GOT3 (cell line): ENCODE measurements around the gene NGEF.
"Not testable (repeated sequence)": the region's sequence is repeated elsewhere in the genome, so short reads cannot be mapped to it uniquely, and the experiment has no call there.

Experiments used
- DNase-seq: peaks from one replicate; lab custom pipeline; 2025; ENCODE audit warnings: mixed read lengths; lab: John Stamatoyannopoulos, UW

The NGEF gene

DNA sequence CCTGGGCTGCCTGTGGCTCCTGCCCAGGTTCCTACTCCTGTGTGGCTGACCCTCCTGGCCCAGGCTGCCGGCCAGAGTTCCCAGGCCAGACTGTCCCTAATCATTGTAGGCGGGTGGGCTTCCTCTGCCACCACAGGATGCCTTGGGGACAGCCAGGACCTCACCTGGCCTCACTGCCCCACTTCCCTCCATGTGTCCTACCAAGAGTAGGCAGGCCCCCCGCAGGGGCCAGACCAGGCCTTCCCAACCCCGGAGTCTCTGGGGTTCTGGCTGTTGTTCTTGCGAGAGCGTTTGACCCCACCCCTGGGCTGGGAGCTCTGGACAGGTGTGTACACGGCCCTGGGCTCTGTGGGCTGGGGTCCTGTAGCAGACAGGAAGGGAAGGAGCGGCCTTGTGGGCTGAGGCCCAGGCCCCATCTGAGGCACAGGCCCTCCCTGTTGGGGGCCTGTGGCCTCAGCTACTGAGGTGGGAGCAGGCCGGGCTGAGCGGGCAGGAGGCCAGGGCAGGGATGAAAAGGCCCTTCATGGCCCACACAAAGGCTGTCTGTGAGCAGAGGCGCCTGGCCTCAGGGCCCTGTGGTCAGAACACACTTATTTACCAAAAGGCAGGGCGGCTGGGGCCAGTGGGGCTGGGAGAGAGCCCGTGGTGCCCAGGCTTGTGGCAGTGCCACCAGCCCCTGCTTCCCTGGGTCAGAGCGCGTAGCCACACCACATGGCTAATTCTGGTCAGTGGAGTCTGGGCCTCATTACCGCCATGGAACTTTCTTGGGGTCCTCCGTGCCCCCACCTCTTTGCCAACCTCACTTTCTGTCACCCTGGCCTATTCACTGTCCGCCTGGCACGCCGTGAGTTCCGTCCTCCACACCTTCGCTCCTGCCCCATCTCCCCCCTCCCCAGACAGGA is 141.0 kb downstream of the NGEF start:
- DNase-seq, result no peak

- DNase-seq, result no peak
These were observed 141.6 kb downstream of the NGEF start for GRCh38 chr2:232871418-232871834.

DNA sequence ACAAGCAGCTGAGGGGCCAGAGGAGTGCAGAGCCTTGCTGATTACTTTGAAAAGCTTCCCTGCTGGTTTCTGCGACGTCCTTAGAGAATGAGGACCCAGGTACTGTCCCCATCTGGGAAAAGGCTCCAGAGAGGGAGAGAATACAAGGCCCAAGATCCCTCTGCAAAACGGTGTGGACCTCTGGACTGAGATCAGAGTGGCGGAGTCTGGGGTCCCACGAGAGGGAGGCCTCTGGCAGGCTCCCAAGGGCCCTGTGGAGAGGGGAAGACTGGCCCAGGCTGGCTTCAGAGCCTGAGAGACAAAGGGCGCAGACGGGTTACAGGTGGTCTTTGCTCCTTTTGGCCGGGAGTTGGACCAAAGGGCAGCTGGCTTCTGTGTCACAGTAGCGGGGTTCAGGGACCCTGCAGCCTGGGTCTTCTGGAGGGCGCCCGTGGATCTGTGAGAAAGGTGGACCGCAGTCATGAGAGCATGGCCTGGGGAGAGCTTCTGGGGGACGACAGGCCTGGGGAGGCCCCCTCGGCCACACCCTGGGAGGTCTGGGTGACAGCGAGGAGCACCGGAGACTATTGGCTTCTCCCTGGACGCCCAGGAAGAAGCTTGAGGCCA is 142.2 kb downstream of the NGEF start:
- no peak for DNase-seq

DNA sequence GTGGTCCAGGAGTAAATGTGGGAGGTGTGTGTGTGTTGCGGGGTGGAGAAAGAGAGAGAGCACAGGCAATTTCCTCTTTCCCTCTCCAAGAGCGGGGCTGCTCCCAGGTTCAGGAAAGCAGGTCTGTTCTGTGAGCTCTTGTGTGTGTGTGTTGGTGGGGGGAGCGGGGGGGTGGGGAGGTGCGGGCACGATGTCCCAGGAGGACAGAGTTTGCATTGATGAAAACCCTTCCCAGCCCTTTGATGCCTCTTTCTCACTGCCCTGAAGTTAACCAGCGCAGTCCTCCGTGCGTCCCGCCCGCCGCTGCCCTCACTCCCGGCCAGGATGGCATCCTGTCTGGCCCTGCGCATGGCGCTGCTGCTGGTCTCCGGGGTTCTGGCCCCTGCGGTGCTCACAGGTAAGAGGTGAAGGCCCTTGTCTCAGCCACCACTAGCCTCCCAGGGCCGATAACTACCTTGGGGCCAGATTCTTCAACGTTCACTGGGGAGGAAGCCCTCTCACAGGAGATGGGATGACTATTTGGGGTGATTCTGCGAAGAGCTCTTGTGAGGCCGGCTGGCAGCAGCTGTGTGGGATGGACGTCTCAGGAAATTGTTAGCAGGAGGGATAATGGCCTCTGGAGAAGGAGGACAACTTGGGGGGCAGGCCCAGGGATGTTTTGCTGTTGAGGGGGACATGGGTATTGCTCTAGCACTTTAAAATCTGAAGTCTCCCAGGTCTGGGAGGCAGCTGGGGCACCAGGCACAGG is 142.9 kb downstream of the NGEF start, which contains the start of gene SNORC:
Gene SNORC, plus strand, starts transcription at position 247 of the 748 bp plus-strand sequence. Its CDS starts 78 bp downstream, at position 325.
- DNase-seq, result no peak

DNA sequence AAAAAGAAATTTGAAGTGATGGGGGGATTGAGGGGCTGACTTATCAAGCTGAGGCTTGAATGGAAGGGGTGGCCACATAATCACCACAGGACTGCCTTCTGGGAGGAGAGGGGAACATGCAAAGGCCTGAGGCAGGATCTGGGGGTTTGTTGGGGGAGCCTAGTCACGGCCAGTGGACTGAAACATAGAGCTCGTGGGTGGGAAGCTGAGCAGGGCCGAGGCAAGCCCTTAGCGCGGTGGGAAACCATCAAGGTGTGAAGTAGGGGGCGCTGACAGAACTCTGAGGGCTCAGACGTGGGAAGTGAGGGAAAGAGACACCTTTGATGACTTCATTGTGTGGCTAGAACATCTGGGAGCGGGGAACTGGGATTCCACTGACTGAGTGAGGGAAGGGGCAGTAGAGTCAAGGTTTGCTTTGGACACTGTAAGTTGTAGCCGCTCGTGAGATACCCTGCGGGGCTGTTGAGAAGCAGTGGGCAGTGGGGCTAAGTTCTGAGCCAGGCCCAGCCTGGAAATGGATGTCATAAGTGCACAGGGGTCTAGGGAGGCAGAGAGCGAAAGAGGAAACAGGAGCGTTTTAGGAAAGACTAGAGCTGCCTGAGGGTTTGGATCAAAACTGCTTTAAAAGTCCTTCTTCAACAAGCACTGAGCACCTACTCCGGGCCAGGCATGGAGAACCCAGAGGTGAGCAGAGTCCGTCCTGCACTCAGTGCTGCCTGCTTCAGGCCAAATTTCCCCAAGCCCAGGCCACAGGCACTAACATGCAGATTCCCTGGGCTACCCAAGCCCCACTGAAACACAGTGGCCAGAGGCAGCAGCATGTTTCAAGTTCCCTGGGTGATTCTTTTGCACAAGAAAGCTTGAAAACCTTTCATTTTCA is 143.7 kb downstream of the NGEF start:
- DNase-seq, result no peak

GRCh38 chr2:232866104-232866503 is 147.0 kb downstream of the NGEF start:
- no peak for DNase-seq

- DNase-seq, result no peak
These were observed 147.9 kb downstream of the NGEF start for GRCh38 chr2:232865165-232865564.

GRCh38 chr2:232863996-232864395 is 149.1 kb downstream of the NGEF start:
- DNase-seq, result no peak

DNA sequence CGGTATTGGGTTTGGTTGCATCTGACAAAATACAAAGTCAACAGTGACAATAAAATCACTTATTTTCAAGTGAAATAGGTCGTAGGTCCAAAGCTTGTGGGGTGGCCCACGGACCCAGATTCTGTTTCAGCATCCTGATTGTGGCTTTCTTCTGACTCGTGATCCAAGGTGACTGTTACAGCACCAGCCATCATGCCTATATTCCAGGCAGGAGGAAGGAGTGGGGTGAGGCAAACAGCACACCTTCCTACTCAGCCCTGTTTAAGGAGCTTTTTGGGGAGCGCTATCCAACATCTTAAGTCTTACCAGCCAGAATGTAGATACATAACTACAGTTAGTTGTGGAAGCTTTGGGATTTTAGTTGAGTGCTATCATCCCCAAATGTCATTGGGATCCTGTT is 151.7 kb downstream of the NGEF start:
- DNase-seq, result no peak

GRCh38 chr2:232860593-232861241 is 152.3 kb downstream of the NGEF start:
- no peak for DNase-seq

GRCh38 chr2:232859385-232859916 is 153.6 kb downstream of the NGEF start:
- DNase-seq, result no peak

DNA sequence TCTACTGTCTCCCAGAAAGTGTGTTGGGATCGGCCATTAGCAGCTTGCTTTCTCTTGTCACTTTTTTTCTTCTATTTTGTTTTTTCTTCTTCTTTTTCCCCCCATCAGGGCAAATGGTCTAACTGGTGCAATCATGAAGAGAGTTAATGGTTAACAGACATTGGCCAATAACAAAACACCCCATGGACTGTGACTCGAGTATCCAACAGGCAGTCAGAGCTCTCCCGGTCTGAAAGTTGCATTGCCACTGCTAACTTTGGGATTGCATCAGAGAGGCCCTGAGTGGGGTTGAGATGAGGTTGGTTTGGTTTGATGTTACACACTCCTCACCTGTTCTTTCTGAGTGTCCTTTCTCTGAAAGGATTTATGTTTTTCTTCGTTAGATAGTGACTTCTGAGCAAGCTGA is 155.9 kb downstream of the NGEF start:
- no peak for DNase-seq

- no peak for DNase-seq
These were observed 159.0 kb downstream of the NGEF start for GRCh38 chr2:232854082-232854481.

DNA sequence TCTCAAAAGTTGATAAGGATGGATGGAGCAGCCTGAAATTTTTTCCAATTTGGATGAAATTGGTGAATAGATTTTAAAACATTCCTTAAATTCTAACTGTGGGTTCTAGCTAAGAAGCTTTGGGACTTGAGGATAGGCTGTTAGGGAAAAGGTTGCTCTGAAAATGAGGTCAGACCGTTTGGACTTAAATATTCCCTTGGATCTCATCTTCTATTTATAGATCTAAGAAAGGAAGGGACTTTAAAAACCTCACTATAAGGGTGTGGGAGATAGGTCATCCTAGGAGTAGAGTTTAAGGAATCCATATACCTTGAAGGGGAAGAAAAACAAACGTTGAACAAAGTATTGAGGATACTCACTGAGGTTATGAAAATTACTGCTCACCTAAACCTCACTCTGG is 160.4 kb downstream of the NGEF start:
- DNase-seq, result no peak

GRCh38 chr2:232852081-232852480 is 161.0 kb downstream of the NGEF start:
- DNase-seq, result not testable (repeated sequence)

DNA sequence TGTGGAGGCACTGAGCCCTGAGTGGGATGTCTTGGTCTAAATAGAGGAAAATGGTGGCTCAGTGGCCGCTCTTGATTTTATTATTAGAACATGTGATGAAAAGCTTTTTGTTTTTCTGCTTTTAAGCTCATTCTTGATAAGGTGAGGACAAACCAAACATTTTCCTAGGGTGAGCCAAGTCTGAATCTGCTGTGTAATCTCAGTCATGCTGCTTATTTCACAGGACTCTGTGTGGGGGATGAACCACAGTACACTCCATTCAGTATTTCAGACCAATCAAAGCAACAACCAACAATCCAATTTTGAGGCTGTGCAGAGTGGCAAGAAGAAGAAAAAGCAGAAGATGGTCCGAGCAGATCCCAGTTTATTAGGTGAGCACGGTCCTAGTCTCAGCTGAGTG is 163.0 kb downstream of the NGEF start:
- DNase-seq, result no peak

DNA sequence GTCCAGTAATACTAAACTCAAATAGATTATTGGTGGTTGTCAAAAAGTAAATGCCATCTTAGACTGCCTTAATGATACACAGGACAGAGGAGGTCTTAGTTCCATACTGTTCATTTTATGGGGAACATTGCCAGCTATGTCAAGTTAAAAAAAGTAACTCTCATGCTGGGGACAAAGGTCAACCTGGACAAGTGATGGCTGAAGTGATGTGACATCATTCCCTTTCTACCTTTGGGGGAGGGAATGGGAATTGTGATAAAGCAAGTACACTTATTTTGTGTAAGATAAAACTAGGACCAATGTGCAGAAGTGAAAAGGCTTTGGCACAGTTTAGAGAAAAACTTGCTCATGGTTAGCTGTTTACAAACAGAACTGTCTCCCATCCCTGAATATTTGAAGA is 167.0 kb downstream of the NGEF start:
- no peak for DNase-seq

DNA sequence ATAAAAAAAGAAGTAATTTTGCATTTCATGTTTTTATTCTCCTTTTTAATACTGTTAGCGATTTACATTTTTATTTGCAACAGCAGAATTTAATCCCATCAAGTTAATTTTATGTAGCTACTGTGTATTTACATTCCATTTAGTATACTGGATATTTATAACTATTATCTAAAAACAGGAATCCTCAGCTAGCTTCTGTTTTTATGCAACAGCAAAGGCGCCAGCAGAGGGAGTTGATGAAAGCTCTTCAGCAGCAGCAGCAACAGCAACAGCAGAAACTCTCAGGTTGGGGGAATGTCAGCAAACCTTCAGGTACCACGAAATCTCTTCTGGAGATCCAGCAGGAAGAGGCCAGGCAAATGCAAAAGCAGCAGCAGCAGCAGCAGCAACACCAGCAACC is 169.2 kb downstream of the NGEF start:
- DNase-seq, result no peak

DNA sequence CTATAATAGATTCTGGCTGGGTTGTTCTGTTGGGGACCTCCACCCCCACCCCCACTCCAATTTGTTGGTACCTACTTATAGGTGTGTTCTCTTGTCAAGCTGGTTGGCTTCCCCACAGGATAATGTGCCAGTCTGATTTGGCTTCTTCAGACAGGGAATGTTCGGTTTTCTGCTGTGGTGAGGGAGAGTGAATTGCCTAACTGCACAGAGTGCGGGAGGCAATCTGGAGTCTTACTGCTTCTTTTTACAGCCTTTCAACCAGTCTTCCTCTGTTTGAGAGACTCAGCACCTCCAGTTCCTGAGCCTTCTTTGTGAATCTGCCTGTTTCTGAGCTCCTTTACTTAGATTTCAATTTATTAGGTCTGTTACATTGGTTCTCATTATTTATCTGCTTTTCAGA is 170.4 kb downstream of the NGEF start:
- no peak for DNase-seq

DNA sequence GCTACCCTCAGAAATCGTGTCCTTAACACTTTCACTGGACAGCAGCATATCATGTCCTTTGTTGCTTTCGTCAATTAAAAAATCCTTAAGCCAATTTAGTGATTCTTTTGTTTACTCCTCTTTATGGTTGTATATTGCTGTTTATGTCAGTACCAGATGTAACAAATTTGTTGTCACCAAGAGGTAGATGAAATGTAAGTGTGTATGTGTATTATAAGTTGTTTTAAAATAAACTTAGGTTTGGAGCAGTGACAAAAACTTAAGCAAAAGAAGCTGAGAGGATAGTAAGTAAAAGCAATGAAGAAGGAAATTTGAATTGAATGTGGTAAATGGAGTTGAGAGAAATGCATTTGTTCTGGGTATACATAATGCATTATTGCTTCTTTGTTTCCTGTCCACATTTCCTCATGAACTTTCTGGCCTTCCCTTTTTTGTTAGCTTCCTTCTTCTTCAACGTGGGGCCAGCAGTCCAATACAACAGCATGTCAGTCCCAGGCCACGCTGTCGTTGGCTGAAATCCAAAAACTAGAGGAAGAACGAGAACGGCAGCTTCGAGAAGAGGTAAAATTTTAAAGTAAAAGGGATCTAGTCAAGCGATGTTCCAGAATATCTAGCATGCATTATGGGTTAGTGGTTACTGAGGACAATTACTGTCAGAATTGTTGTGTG is 173.5 kb downstream of the NGEF start:
- no peak for DNase-seq
